K562 (cell line): ENCODE results near the gene EGFL7. TPM values are rescaled to one million over a fixed set of nuclear protein-coding genes. Genes with fewer than 3 reads are reported as not detected.

Source experiments
- CREB1 ChIP-seq, 2 experiments: sonication (generic) in 1 of 2; formaldehyde crosslinking in 1 of 2; IDR thresholded peaks; 2 replicates each; pipeline versions ENCODE4 v1.6.1 to v1.8.0; 2012 to 2022; ENCODE audit warnings: inconsistent platforms in 1 of 2, mild to moderate bottlenecking in 1 of 2, missing genetic modification reagents in 1 of 2, moderate library complexity in 1 of 2
- DDX20 ChIP-seq: fragments of 450-650 bp; IDR thresholded peaks from 2 replicates; pipeline ENCODE4 v1.6.1; 2016; ENCODE audit warnings: missing genetic modification characterization, low read depth, mild to moderate bottlenecking, missing compliant biosample characterization, moderate library complexity
- FIP1L1 ChIP-seq: fragments of 200-400 bp; formaldehyde crosslinking; IDR thresholded peaks from 2 replicates; pipeline ENCODE4 v1.6.1; 2018; ENCODE audit warnings: mild to moderate bottlenecking, low read depth, low read length; ENCODE audit not compliant: poor library complexity, severe bottlenecking
- GATAD2A ChIP-seq: fragments of 450-650 bp; IDR thresholded peaks from 2 replicates; pipeline ENCODE4 v1.6.1; 2017
- HMG20A ChIP-seq: fragments of 450-650 bp; formaldehyde crosslinking; conservative IDR thresholded peaks from 2 replicates; pipeline ENCODE4 v1.4.0; 2020; ENCODE audit warnings: mild to moderate bottlenecking, mixed read lengths
- NFE2 ChIP-seq: IDR thresholded peaks from 2 replicates; pipeline ENCODE4 v1.6.1; 2014; ENCODE audit warnings: antibody characterized with exemption, low read depth
- RAD21 ChIP-seq, 2 experiments: fragments of 250-450 bp in 1 of 2; fragments of 450-650 bp in 1 of 2; sonication (Bioruptor Pico) in 1 of 2; formaldehyde crosslinking in 1 of 2; IDR thresholded peaks in 1 of 2; conservative IDR thresholded peaks in 1 of 2; 2 replicates each; pipeline versions ENCODE4 v1.4.0 to v1.8.0; 2020 to 2022; ENCODE audit warnings: mild to moderate bottlenecking in 2 of 2, moderate library complexity in 1 of 2
- SMARCB1 ChIP-seq: IDR thresholded peaks from 2 replicates; pipeline ENCODE4 v1.6.1; 2011; ENCODE audit warnings: improper control_type of control experiment, low read depth; ENCODE audit not compliant: insufficient read length
- SP2 ChIP-seq: IDR thresholded peaks from 2 replicates; pipeline ENCODE4 v1.6.1; 2011; ENCODE audit warnings: mild to moderate bottlenecking, low read depth, low read length, moderate library complexity; ENCODE audit not compliant: poor library complexity, severe bottlenecking; ENCODE audit errors: extremely low read depth
- ZNF444 ChIP-seq: fragments of 250-450 bp; sonication (Bioruptor Pico); IDR thresholded peaks from 2 replicates; pipeline ENCODE4 v1.4.0; 2020; ENCODE audit warnings: mild to moderate bottlenecking, moderate library complexity
- polyA plus RNA-seq, 8 experiments: library from polyadenylated mRNA; depleted of rRNA in 4 of 8; stranded (reverse) in 5 of 8; unstranded in 3 of 8; fragments of >200 nt; fragmentation: Nextera tagmentation in 2 of 8; fragmentation: Illumina TruSeq in 1 of 8; extraction: Ambion mirVana in 2 of 8; extraction: Trizol in 1 of 8; gene quantifications; 2 replicates each; pipeline versions ENCODE4 v1.2.1 to v1.2.3, GENCODE V29; 2011 to 2014; ENCODE audit warnings: inconsistent platforms in 1 of 8, missing spikeins in 1 of 8
- total RNA-seq, 7 experiments: library from RNA; depleted of rRNA in 6 of 7; stranded (reverse); fragments of >200 nt in 6 of 7; fragmentation: Illumina TruSeq in 2 of 7; extraction: Trizol in 2 of 7; gene quantifications; 2 replicates each; pipeline versions ENCODE4 v1.2.1 to v1.2.3, GENCODE V29; 2011 to 2021; ENCODE audit warnings: low replicate concordance in 1 of 7
- TF ChIP-seq, protein P1 (sequence below): fragments of 200-600 bp; sonication (generic); IDR thresholded peaks from one replicate; pipeline ENCODE4 v1.6.1; 2012; ENCODE audit warnings: mild to moderate bottlenecking, low read depth, low read length, inconsistent platforms
- TF ChIP-seq, protein P2 (sequence below): fragments of 450-650 bp; formaldehyde crosslinking; IDR thresholded peaks from 2 replicates; pipeline ENCODE4 v1.4.0; 2020; ENCODE audit warnings: mild to moderate bottlenecking, mixed read lengths
- TF ChIP-seq, protein P3 (sequence below): IDR thresholded peaks from 2 replicates; pipeline ENCODE4 v1.6.1; 2011; ENCODE audit not compliant: insufficient read length; ENCODE audit errors: extremely low read depth

EGFL7 gene
- total and polyA plus RNA-seq, 9 of the 15 experiments (the other 6 are each of a cell fraction or from before 2014, with no cell fraction given): 1.5 to 286 (median 55.5) TPM

DNA sequence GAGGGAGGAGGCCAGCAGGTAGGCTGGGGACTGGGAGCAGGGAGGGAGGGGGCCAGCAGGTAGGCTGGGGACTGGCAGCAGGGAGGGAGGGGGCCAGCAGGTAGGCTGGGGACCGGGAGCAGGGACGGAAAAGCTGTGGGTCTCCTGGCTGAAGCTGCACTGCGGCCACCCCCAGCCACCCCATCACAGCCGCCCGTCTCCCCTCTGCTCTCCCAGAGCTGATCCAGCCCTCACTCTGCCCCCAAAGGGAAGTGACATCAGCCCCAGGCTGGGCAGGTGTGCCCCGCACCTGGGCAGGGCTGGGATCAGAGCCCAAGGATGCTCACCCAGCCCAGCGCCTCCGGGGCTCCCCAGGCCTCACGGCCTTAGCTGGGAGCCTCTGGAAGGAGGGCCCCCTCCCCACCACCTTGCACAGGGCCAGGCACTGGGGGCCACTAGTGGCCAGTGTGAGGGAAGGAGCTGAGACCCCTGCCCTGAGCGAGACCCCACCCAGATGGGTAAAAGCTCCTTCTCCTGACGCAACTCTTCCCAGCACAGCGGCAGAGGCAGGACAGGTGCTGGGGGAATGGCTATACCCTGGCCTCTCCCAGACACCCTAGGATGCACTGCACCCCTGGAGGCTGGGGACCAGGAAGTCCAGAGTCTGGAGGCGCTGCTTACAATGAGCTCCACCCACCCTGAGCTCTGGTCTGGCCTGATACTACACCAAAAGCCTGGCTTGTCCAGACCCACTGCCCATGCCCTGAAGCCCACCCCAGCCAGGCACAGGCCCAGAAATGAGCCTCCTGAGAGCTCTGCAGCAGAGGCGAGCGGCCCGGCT is 13.0 kb downstream of the EGFL7 start (continued):
- TF ChIP-seq, protein P1, sequence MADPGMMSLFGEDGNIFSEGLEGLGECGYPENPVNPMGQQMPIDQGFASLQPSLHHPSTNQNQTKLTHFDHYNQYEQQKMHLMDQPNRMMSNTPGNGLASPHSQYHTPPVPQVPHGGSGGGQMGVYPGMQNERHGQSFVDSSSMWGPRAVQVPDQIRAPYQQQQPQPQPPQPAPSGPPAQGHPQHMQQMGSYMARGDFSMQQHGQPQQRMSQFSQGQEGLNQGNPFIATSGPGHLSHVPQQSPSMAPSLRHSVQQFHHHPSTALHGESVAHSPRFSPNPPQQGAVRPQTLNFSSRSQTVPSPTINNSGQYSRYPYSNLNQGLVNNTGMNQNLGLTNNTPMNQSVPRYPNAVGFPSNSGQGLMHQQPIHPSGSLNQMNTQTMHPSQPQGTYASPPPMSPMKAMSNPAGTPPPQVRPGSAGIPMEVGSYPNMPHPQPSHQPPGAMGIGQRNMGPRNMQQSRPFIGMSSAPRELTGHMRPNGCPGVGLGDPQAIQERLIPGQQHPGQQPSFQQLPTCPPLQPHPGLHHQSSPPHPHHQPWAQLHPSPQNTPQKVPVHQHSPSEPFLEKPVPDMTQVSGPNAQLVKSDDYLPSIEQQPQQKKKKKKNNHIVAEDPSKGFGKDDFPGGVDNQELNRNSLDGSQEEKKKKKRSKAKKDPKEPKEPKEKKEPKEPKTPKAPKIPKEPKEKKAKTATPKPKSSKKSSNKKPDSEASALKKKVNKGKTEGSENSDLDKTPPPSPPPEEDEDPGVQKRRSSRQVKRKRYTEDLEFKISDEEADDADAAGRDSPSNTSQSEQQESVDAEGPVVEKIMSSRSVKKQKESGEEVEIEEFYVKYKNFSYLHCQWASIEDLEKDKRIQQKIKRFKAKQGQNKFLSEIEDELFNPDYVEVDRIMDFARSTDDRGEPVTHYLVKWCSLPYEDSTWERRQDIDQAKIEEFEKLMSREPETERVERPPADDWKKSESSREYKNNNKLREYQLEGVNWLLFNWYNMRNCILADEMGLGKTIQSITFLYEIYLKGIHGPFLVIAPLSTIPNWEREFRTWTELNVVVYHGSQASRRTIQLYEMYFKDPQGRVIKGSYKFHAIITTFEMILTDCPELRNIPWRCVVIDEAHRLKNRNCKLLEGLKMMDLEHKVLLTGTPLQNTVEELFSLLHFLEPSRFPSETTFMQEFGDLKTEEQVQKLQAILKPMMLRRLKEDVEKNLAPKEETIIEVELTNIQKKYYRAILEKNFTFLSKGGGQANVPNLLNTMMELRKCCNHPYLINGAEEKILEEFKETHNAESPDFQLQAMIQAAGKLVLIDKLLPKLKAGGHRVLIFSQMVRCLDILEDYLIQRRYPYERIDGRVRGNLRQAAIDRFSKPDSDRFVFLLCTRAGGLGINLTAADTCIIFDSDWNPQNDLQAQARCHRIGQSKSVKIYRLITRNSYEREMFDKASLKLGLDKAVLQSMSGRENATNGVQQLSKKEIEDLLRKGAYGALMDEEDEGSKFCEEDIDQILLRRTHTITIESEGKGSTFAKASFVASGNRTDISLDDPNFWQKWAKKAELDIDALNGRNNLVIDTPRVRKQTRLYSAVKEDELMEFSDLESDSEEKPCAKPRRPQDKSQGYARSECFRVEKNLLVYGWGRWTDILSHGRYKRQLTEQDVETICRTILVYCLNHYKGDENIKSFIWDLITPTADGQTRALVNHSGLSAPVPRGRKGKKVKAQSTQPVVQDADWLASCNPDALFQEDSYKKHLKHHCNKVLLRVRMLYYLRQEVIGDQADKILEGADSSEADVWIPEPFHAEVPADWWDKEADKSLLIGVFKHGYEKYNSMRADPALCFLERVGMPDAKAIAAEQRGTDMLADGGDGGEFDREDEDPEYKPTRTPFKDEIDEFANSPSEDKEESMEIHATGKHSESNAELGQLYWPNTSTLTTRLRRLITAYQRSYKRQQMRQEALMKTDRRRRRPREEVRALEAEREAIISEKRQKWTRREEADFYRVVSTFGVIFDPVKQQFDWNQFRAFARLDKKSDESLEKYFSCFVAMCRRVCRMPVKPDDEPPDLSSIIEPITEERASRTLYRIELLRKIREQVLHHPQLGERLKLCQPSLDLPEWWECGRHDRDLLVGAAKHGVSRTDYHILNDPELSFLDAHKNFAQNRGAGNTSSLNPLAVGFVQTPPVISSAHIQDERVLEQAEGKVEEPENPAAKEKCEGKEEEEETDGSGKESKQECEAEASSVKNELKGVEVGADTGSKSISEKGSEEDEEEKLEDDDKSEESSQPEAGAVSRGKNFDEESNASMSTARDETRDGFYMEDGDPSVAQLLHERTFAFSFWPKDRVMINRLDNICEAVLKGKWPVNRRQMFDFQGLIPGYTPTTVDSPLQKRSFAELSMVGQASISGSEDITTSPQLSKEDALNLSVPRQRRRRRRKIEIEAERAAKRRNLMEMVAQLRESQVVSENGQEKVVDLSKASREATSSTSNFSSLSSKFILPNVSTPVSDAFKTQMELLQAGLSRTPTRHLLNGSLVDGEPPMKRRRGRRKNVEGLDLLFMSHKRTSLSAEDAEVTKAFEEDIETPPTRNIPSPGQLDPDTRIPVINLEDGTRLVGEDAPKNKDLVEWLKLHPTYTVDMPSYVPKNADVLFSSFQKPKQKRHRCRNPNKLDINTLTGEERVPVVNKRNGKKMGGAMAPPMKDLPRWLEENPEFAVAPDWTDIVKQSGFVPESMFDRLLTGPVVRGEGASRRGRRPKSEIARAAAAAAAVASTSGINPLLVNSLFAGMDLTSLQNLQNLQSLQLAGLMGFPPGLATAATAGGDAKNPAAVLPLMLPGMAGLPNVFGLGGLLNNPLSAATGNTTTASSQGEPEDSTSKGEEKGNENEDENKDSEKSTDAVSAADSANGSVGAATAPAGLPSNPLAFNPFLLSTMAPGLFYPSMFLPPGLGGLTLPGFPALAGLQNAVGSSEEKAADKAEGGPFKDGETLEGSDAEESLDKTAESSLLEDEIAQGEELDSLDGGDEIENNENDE: peak; percentile 2
- TF ChIP-seq CREB1 (IDR thresholded peaks at IDR 0.05): no peak
- TF ChIP-seq CREB1 (CRISPR knock-in tag; IDR thresholded peaks at IDR 0.05): no peak
- TF ChIP-seq FIP1L1: peak; percentile 18
- no peak for TF ChIP-seq DDX20
- no peak for TF ChIP-seq SMARCB1
- TF ChIP-seq RAD21 (CRISPR knock-in tag; conservative IDR thresholded peaks at IDR 0.05 in 1 of 2, IDR thresholded peaks at IDR 0.05 in 1 of 2): no peak
- TF ChIP-seq NFE2: no peak
- TF ChIP-seq HMG20A (CRISPR knock-in tag): no peak
- no peak for TF ChIP-seq GATAD2A
- no peak for TF ChIP-seq SP2
- TF ChIP-seq ZNF444 (CRISPR knock-in tag): no peak
- TF ChIP-seq, protein P2, sequence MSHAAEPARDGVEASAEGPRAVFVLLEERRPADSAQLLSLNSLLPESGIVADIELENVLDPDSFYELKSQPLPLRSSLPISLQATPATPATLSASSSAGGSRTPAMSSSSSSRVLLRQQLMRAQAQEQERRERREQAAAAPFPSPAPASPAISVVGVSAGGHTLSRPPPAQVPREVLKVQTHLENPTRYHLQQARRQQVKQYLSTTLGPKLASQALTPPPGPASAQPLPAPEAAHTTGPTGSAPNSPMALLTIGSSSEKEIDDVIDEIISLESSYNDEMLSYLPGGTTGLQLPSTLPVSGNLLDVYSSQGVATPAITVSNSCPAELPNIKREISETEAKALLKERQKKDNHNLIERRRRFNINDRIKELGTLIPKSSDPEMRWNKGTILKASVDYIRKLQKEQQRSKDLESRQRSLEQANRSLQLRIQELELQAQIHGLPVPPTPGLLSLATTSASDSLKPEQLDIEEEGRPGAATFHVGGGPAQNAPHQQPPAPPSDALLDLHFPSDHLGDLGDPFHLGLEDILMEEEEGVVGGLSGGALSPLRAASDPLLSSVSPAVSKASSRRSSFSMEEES (CRISPR knock-in tag): no peak
- TF ChIP-seq, protein P3, sequence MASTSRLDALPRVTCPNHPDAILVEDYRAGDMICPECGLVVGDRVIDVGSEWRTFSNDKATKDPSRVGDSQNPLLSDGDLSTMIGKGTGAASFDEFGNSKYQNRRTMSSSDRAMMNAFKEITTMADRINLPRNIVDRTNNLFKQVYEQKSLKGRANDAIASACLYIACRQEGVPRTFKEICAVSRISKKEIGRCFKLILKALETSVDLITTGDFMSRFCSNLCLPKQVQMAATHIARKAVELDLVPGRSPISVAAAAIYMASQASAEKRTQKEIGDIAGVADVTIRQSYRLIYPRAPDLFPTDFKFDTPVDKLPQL: no peak
